GM21576 (cell line): ENCODE results near the gene ZNF148.
A peak's percentile ranks its signal among the peaks of the same experiment; 100 is the strongest.

Source experiments
- ATAC-seq: cut with Tn5 transposase; IDR thresholded peaks from one replicate; pipeline ENCODE4 v1.9.1; 2021; ENCODE audit warnings: mild to moderate bottlenecking, moderate library complexity; ENCODE audit not compliant: unreplicated experiment

ZNF148 gene

GRCh38 chr3:125194061-125194848, 180.9 kb downstream of the ZNF148 start:
- no peak for ATAC-seq

DNA sequence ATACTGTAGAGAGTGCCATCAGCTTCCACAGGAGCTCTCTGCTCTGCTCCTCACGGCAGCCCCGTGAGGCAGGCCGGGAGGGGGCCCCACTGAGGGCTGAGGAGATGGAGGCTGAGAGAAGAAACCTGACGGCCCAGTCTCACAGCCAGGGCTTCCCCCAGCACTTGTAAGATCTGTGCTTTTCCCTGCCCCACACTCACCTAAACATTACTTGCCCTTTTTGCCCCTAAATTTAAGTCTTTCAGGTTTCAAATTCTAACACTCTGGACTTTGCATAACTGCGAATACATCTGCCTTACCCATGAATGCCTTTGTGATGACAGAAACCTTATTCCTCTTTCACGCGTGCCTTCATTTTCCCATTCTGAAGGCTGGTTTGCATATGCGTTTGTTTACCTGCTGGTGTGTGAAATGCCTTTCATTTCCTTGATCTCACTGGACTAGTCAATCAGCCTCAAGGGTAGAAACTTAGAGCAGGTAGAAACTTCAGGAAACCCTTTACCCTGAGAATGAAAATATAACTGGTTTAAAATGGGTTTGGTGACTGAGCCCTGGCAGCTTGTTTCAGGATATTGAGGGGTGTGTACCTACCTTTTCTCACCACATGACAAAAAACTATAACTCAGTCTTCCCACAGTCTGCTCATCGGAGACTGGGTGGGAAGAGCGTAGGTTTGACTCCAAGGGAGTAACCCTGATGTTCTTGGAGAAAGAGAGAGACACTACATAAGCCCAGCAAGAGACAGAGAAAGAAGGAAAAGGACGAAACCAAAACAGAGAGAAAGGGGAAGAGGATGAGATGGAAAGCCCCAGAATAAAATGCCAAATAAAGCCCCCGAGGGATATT, 182.7 kb downstream of the ZNF148 start:
- ATAC-seq = peak; percentile 50

DNA sequence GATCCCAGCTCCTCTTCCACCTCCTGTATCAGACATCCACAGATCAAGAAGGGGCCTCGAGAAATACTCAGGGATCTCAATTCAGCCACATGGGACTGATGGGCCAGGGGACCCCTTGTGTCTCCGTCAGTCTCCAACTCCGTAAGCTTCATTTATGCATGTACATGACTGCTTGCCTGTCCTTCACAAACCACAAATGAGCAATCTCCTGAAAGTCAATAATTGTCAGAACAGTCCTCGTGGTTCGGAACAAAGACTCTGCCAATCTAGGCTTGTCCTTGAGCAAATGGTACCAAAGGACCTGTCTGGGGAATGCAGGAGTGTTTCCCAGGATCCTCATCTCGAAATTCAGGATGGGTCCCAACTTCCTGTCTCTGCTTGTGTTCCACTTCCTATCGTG, 183.4 kb downstream of the ZNF148 start:
- ATAC-seq = no peak

DNA sequence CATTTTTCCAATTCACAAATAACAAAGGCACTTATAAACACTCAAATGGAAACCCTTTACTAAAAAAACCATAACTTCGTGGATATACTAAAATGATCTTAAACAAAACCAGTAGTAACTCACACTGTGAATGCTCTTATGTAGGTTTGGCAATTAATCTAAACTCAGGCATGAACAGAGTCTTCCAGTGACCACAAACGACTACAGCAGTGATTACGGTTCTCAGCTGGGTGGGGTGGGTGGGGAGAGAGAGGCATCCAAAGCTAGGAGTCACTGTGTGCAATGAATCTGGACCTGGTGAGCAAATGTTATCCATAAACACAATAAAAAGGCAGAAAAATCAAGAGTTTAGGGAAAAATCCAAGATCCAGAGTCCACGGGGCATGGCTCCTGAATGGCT, 183.9 kb downstream of the ZNF148 start:
- ATAC-seq = no peak

DNA sequence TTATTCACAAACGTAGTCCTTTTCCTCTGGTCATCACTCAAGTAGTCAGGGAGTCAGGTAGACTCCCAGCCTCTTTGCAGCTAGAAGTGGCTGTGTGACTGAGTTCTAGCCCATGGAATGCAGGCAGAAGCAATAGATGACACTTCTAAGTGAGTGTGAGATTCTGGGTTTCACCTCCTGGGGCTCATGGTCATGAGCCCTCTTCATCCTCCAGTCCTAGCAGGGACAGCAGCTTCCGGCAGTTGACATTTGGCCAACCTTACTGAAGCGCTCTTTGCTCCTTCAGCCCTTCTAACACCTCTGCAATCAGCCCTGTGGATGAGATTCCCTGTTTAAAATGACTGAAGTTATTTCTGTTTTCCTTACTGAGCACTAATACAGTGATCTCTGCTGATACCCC, 184.3 kb downstream of the ZNF148 start:
- ATAC-seq = no peak

GRCh38 chr3:125189378-125190165, 185.6 kb downstream of the ZNF148 start:
- ATAC-seq = no peak

- ATAC-seq = no peak
Observed at GRCh38 chr3:125188955-125189354, 186.2 kb downstream of the ZNF148 start.

- ATAC-seq = no peak
Observed at GRCh38 chr3:125187599-125187910, 187.6 kb downstream of the ZNF148 start.

DNA sequence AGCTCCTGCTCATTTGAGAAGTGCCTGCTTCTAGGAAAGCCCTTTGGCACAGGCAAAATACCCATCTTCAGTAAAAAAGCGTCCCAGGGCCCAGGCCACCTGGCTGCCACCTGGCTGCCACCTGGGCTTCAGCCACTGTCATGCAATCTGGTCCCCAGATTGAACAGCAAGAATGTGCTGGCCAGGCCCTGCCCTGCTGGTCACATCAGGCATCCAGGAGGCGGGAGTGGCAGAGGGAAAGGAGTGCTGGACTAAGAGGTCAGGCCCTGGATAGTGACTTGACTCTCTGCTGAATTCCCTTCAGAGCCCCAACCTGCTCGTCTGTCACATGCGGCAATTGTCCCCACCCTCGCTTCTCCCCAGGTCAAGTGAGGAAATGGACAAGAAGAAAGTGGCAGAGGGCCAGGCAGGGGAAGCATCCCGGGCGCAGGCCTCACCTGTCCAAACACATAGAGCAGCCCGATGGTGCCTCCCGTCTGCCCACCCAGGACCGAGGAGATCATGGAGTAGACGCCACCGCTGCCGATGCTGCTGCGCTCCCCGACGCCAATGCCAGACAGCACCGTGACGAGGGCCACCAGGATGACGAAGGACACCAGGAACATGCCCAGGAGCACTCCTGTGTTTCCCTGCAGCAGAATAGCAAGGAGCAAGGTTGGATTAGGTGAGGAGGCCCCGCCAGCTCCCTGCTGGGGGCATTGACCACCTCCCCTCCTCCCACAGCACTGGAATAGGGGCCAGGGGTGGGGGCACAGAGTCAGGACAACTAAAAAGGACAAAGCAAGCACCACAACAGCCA, 188.1 kb downstream of the ZNF148 start:
- no peak for ATAC-seq

GRCh38 chr3:125186261-125186787, 188.8 kb downstream of the ZNF148 start:
- ATAC-seq = peak; percentile 74

DNA sequence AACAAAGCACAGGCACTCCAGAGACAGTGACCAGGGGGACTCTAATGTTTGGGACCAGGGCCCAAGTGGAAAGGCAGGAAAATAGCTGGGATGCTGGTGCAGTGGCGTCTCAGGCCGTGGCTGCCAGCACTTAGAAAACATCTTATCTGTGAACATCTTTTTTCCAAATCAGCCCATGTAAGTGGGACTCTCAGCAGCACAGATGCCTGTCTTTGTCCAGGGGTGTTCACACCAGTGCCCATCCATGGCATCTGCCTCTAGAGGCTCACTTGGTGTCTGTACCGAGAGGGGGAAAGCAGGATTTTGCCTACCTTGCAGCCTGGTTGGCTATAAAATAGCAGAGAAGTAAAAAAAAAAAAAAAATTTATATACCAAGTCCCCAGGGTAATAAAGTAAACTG, 189.3 kb downstream of the ZNF148 start:
- no peak for ATAC-seq

GRCh38 chr3:125179884-125180240, 195.3 kb downstream of the ZNF148 start:
- ATAC-seq = no peak

DNA sequence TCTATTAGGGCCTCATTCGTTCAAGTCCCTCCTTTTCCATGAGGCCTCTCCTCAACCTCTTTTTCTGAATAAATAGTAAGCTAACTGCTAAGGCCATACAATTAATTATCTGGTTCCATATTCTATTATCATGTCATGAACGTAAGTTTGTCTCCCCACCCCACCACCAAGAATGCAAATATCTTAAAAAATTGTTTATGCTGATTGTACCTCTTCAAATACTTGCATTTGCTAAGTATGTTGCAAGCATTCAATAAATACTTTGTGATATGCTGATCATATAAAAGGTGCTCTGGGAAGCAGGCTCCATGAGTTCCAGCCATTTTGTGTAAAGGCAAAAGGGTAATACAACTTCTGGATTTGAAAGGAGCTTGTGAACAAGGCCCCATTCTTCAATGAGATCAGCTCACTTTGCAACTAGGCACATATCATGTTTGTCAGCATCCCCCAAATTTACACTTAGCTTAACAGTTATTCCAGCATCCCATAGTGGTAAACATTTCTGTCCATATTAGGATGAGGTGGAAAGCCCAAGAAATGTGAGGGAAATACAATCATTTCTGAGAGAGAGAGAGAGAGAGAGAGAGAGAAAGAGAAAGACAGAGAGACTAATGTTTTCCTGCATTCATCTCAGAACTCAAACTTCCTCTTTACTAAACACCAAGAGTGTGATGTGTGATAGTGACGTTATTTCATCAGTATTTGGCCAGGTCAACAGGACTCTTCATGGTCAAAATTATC, 195.8 kb downstream of the ZNF148 start:
- no peak for ATAC-seq

DNA sequence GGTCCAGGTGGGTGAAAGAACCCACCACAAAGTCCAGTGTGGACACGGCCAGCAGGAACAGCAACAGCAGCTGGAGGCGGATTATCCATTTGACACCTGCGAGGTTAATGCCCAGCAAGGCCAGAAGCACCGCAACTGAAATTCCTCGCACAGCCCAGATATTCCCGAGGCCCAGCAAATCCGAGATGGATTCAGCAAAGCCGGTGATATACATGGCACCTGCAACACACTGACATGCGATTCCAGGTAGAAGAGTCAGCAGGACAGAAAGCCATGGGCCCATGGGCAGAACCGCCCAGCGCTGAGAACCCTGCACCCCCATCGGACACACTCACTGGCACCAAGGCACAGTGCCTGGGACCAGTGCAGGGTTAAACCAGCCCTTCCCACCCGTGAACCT, 197.4 kb downstream of the ZNF148 start:
- ATAC-seq = no peak
